ENCODE data around the gene MEMO1.

GRCh38 chr2:31933066-31933465 lies 77.7 kb downstream of the MEMO1 start:
- TF ChIP-seq, protein P1, sequence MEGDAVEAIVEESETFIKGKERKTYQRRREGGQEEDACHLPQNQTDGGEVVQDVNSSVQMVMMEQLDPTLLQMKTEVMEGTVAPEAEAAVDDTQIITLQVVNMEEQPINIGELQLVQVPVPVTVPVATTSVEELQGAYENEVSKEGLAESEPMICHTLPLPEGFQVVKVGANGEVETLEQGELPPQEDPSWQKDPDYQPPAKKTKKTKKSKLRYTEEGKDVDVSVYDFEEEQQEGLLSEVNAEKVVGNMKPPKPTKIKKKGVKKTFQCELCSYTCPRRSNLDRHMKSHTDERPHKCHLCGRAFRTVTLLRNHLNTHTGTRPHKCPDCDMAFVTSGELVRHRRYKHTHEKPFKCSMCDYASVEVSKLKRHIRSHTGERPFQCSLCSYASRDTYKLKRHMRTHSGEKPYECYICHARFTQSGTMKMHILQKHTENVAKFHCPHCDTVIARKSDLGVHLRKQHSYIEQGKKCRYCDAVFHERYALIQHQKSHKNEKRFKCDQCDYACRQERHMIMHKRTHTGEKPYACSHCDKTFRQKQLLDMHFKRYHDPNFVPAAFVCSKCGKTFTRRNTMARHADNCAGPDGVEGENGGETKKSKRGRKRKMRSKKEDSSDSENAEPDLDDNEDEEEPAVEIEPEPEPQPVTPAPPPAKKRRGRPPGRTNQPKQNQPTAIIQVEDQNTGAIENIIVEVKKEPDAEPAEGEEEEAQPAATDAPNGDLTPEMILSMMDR (IDR thresholded peaks at IDR 0.05), result no peak
- TF ChIP-seq POLR2A (IDR thresholded peaks at IDR 0.05), result no peak
